Measurements from ENCODE around the gene GJC3. TPM values are rescaled to one million over a fixed set of nuclear protein-coding genes. Genes with fewer than 3 reads are reported as not detected.
A peak's percentile ranks its signal among the peaks of the same experiment; 100 is the strongest.

The GJC3 gene
- total RNA-seq, 4 donors from 2014 or later: 0.79 TPM; not detected in 3

DNA sequence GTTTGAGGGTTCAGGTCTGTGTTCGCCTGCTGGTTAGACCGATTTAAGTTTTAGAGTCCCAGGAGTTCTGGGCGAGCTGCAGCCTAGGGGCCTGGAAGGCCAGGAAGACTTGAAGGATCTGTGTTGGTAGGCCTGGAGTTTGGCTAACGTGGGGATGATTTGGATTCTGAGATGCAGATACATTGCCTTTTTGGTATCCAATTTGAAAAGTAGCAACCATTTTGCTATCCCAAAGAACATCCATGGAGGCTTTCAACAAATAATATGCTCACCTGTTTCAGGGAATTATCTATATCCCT, 9.7 kb downstream of the GJC3 start:
- intact Hi-C loops (cut with DNase I; ENCODE audit: low total_unique reads): no loop called here
- H3K36me3 ChIP-seq: no peaks in the 10 kb centered on the region
- H3K4me1 ChIP-seq: peaks cover 6 to 13% of the 10 kb centered on the region in 2 donors
- peak overlapping the region; percentile 82 to 92 for H3K27ac ChIP-seq
- H3K4me3 ChIP-seq: peak overlapping the region; percentile 59 to 96
- TF ChIP-seq POLR2A (IDR thresholded peaks at IDR 0.05): no peak
- TF ChIP-seq, protein P1, sequence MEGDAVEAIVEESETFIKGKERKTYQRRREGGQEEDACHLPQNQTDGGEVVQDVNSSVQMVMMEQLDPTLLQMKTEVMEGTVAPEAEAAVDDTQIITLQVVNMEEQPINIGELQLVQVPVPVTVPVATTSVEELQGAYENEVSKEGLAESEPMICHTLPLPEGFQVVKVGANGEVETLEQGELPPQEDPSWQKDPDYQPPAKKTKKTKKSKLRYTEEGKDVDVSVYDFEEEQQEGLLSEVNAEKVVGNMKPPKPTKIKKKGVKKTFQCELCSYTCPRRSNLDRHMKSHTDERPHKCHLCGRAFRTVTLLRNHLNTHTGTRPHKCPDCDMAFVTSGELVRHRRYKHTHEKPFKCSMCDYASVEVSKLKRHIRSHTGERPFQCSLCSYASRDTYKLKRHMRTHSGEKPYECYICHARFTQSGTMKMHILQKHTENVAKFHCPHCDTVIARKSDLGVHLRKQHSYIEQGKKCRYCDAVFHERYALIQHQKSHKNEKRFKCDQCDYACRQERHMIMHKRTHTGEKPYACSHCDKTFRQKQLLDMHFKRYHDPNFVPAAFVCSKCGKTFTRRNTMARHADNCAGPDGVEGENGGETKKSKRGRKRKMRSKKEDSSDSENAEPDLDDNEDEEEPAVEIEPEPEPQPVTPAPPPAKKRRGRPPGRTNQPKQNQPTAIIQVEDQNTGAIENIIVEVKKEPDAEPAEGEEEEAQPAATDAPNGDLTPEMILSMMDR (IDR thresholded peaks at IDR 0.05): no peak
- H3K27me3 ChIP-seq: no peaks in the 10 kb centered on the region
- H3K9me3 ChIP-seq: no peaks in the 10 kb centered on the region
- DNase-seq: no peak

DNA sequence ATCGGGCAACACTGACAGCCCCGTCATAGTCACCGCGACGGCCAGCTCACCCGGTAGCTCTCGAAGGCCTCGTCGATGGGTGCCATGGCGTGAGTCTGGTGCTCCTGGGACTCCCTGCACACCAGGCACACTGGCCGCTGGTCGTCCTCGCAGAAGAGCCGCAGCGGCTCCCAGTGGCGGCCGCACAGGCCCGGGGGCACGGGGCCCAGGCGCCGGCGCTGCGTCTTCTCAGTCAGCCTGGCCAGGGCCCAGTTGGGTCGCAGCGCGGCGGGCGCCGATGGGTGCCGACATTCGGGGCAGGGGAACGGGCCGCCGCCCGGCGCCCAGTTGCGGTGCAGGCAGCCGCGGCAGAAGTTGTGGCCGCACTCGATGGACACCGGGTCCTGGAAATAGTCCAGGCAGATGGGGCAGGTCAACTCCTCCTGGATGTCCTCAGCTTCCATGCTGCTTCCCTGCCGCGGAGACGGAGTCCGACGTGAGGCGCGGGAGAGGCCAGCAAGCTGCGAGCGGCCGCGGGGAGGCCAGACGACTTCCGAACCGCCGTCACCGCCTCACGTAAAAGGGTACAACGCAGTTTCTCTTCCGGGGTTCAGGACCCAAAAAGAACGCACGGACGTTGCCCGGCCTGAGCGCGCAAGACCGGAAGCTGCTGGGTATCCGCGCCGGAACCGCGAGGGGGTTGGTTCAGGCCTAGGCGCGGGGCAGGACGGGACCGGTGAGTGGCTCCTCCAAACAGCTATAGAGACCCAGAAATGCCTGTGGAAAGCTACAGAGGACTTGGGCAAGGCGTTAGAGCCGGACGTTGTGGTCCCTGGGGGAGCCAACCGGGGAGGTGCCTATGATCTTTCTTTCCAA, 10.2 kb downstream of the GJC3 start, which contains the start of gene TRIM4:
TSS of gene TRIM4 (minus strand) at position 572 of the 855 bp plus-strand sequence. CDS start at position 443, 129 bp downstream.
- peak within 1 kb of the TSS; percentile 82 to 92 for H3K27ac ChIP-seq
- no peaks in the 10 kb centered on the region for H3K36me3 ChIP-seq
- DNase-seq: peak; percentile 90
- H3K9me3 ChIP-seq: no peaks in the 10 kb centered on the region
- peak within 1 kb of the TSS; percentile 59 to 96 for H3K4me3 ChIP-seq
- intact Hi-C loops (cut with DNase I; ENCODE audit: low total_unique reads): no loop called here
- TF ChIP-seq, protein P1 (IDR thresholded peaks at IDR 0.05): no peak
- peak; percentile 60 to 78 for TF ChIP-seq POLR2A (IDR thresholded peaks at IDR 0.05)
- H3K27me3 ChIP-seq: no peaks in the 10 kb centered on the region
- peaks cover 6 to 13% of the 10 kb centered on the region in 2 donors for H3K4me1 ChIP-seq

DNA sequence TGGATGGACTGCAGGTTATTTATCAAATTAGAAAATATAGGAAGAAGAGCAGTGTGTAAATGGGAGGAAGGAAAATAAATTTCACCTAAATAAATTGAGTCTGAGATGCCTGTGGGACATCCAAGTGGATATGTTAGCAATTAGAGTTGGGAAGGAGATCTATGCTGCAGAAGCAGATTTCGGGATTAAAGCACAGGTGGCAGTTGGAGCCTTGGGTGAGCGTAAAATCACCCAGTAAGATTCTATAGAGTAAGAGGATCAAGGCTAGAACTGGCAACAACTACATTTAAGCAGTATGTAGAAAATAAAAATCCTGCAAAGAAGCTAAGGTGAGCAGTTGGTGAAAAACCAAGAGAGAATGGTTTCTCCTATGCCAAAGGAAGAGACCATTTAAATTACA, 18.4 kb downstream of the GJC3 start:
- H3K36me3 ChIP-seq: no peaks in the 10 kb centered on the region
- DNase-seq: no peak
- no peaks in the 10 kb centered on the region for H3K4me1 ChIP-seq
- no peaks in the 10 kb centered on the region for H3K9me3 ChIP-seq
- H3K27me3 ChIP-seq: no peaks in the 10 kb centered on the region
- no peak for TF ChIP-seq POLR2A (IDR thresholded peaks at IDR 0.05)
- TF ChIP-seq, protein P1 (IDR thresholded peaks at IDR 0.05): no peak
- no peak overlapping the region for H3K27ac ChIP-seq
- no peak overlapping the region for H3K4me3 ChIP-seq
- intact Hi-C loops (cut with DNase I; ENCODE audit: low total_unique reads): no loop called here

DNA sequence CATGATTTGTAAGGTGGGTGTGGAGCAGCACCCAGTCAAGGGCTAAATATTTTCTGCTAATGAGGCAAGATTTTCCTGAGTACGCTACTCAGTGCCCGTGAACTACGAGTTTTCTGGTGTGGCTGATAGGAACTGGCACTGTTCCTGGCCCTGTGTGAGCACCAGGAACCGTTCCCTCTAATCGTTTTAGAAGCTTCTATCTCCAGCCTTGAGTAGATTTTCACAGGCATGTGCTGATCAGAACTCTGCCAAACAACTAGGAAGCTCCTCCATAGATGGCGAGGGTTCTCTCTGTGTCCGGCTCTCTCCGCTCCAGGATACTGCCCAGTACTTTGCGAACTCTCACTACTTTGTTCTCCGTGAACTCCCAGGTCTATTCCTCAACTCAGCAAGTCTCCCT, 27.8 kb downstream of the GJC3 start:
- DNase-seq: no peak
- no peaks in the 10 kb centered on the region for H3K36me3 ChIP-seq
- H3K9me3 ChIP-seq: no peaks in the 10 kb centered on the region
- no peak for TF ChIP-seq POLR2A (IDR thresholded peaks at IDR 0.05)
- TF ChIP-seq, protein P1 (IDR thresholded peaks at IDR 0.05): no peak
- intact Hi-C loops (cut with DNase I; ENCODE audit: low total_unique reads): no loop called here
- no peaks in the 10 kb centered on the region for H3K4me1 ChIP-seq
- H3K4me3 ChIP-seq: no peak overlapping the region
- H3K27ac ChIP-seq: no peak overlapping the region
- H3K27me3 ChIP-seq: no peaks in the 10 kb centered on the region

DNA sequence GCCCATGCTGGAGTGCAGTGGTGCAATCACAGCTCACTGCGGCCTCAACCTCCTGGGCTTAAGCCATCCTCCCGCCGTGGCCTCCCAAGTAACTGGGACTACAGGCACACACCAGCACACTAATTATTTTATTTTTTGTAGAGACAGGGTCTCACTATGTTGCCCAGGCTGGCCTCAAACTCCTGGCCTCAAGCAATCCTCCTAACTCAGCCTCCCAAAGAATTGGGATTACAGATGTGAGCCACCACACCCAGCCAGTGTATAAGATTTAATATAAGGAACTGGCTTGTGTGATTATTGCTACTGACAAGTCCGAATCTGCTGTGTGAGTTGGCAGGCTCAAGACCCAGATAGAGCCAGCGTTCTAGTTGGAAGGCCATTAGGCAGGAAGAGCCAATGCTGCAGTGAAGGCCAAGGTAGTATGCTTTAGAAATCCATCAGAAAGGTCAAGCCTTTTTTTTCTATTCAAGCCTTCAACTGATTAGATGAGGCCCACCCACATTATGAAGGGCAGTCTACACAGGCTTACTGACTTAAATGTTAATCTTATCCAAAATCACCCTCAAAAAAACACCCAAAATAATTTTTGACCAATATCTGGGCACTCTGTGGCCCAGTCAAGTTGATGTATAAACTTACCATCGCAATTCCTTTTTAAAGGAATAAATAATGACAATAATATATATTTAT, 29.4 kb downstream of the GJC3 start:
- no peaks in the 10 kb centered on the region for H3K36me3 ChIP-seq
- no peak overlapping the region for H3K27ac ChIP-seq
- H3K27me3 ChIP-seq: no peaks in the 10 kb centered on the region
- H3K9me3 ChIP-seq: no peaks in the 10 kb centered on the region
- TF ChIP-seq POLR2A (IDR thresholded peaks at IDR 0.05): no peak
- TF ChIP-seq, protein P1 (IDR thresholded peaks at IDR 0.05): no peak
- H3K4me1 ChIP-seq: no peaks in the 10 kb centered on the region
- intact Hi-C loops (cut with DNase I; ENCODE audit: low total_unique reads): no loop called here
- H3K4me3 ChIP-seq: no peak overlapping the region
- DNase-seq: no peak
